Liver (tissue), 10 donors: ENCODE data around the gene CUL1. TPM values are rescaled to one million over a fixed set of nuclear protein-coding genes. Genes with fewer than 3 reads are reported as not detected.

Experiments
- DNase-seq: peaks from one replicate; pipeline ENCODE4 v3.0.0-alpha.2; 2017; ENCODE audit warnings: low spot score
- H3K27ac ChIP-seq, 2 donors: one replicate each; pipeline ENCODE4 v1.7.0; 2013; ENCODE audit warnings: inconsistent platforms in 2 of 2, low read length in 2 of 2, control low read depth in 1 of 2, low read depth in 1 of 2, mild to moderate bottlenecking in 1 of 2
- H3K27me3 ChIP-seq, 4 donors: one replicate each; pipeline versions ENCODE4 v1.6.1 to v1.7.0; 2013; ENCODE audit warnings: low read length in 3 of 4, inconsistent platforms in 1 of 4, mild to moderate bottlenecking in 1 of 4, moderate library complexity in 1 of 4; ENCODE audit not compliant: control insufficient read depth in 4 of 4, insufficient read depth in 4 of 4
- H3K36me3 ChIP-seq, 4 donors: one replicate each; pipeline versions ENCODE4 v1.6.1 to v1.7.0; 2013; ENCODE audit warnings: low read length in 3 of 4, mild to moderate bottlenecking in 3 of 4, low read depth in 1 of 4, moderate library complexity in 1 of 4; ENCODE audit not compliant: control insufficient read depth in 4 of 4, insufficient read depth in 3 of 4
- H3K4me1 ChIP-seq, 4 donors: one replicate each; pipeline versions ENCODE4 v1.6.1 to v1.7.0; 2013; ENCODE audit warnings: low read length in 3 of 4, mild to moderate bottlenecking in 3 of 4, moderate library complexity in 1 of 4; ENCODE audit not compliant: control insufficient read depth in 4 of 4, insufficient read depth in 4 of 4
- H3K4me3 ChIP-seq, 3 donors: one replicate each; pipeline versions ENCODE4 v1.6.1 to v1.7.0; 2013; ENCODE audit warnings: low read length in 3 of 3, control low read depth in 1 of 3, low read depth in 1 of 3, mild to moderate bottlenecking in 1 of 3
- H3K9ac ChIP-seq, 2 donors: one replicate each; pipeline ENCODE4 v1.7.0; 2013; ENCODE audit warnings: low read length in 2 of 2, mild to moderate bottlenecking in 2 of 2, moderate library complexity in 2 of 2, control low read depth in 1 of 2, low read depth in 1 of 2
- H3K9me3 ChIP-seq, 4 donors: one replicate each; pipeline versions ENCODE4 v1.6.1 to v1.7.0; 2013; ENCODE audit warnings: low read length in 3 of 4; ENCODE audit not compliant: control insufficient read depth in 4 of 4
- CTCF ChIP-seq: fragments of 150-350 bp; IDR thresholded peaks from 2 replicates; pipeline ENCODE4 v1.5.1; 2017; ENCODE audit warnings: improper control_type of control experiment, low read depth, low read length; ENCODE audit not compliant: missing input control
- HNF4A ChIP-seq, 2 donors: conservative IDR thresholded peaks; 2 replicates each; pipeline ENCODE4 v1.6.1; 2016; ENCODE audit warnings: antibody characterized with exemption in 2 of 2, mild to moderate bottlenecking in 2 of 2
- WGBS: extraction: QIAGEN DNeasy Blood & Tissue Kit; methylation state at CpG from one replicate; pipeline ENCODE4 v1.1.7; 2013; 5-methylcytosine and 5-hydroxymethylcytosine counted together
- polyA plus RNA-seq, 2 donors: library from polyadenylated mRNA; stranded (reverse) in 1 of 2; unstranded in 1 of 2; fragments of 200-250 nt in 1 of 2; fragments of >200 nt in 1 of 2; fragmentation: Nextera tagmentation in 1 of 2; extraction: Ambion mirVana in 1 of 2; gene quantifications; one replicate each; pipeline versions ENCODE4 v1.2.1 to v1.2.3, GENCODE V29; 2013 to 2015
- small RNA-seq: library from RNA; depleted of rRNA; stranded (forward); fragments of <200 nt; gene quantifications from one replicate; pipeline ENCODE3, GENCODE V24; 2014
- total RNA-seq, 2 donors: library from RNA; depleted of rRNA; stranded (reverse); fragments of >200 nt; gene quantifications; one replicate each; pipeline ENCODE4 v1.2.3, GENCODE V29; 2014
- donor health status: healthy.
- donor health status: healthy.
- donor health status: healthy.
- donor health status: healthy.
- donor health status: healthy.

Gene CUL1
- total and polyA plus RNA-seq, 4 donors = 21.7 to 56.7 (median 26.7) TPM

- no peak overlapping the region for H3K9ac ChIP-seq
- no peaks in the 10 kb centered on the region for H3K9me3 ChIP-seq
- TF ChIP-seq CTCF (no peak), HNF4A (conservative IDR thresholded peaks at IDR 0.05) (no peak)
- no peak overlapping the region for H3K4me3 ChIP-seq
- no peak overlapping the region for H3K27ac ChIP-seq
- 96% methylated on average over 5 of the region's 5 CpGs for WGBS
- H3K4me1 ChIP-seq = no peaks in the 10 kb centered on the region
- no peaks in the 10 kb centered on the region for H3K36me3 ChIP-seq
- H3K27me3 ChIP-seq = no peaks in the 10 kb centered on the region
- DNase-seq = no peak
Observed at GRCh38 chr7:148850564-148850963, 151.9 kb downstream of the CUL1 start.

Small RNA genes lying within 50 kb of the gene (small RNA-seq; reads per million reads assigned to genes)
- not detected for gene RNU7-20P

Other genes with a start within 250 kb of the CUL1 start
- not detected for gene C7orf33, start 108.1 kb upstream of the CUL1 start, total RNA-seq
- not detected for gene C7orf33, start 108.1 kb upstream of the CUL1 start, polyA plus RNA-seq
- gene EZH2, start 185.4 kb downstream of the CUL1 start, total RNA-seq = 10 to 100 TPM in 1 of 2 donors, 1 to 10 TPM in 1; 2.8 to 21.3 TPM
- 1 to 10 TPM; 2.0 to 2.3 TPM for gene EZH2, start 185.4 kb downstream of the CUL1 start, polyA plus RNA-seq